Measurements from ENCODE around the gene SERPINB10.

DNA sequence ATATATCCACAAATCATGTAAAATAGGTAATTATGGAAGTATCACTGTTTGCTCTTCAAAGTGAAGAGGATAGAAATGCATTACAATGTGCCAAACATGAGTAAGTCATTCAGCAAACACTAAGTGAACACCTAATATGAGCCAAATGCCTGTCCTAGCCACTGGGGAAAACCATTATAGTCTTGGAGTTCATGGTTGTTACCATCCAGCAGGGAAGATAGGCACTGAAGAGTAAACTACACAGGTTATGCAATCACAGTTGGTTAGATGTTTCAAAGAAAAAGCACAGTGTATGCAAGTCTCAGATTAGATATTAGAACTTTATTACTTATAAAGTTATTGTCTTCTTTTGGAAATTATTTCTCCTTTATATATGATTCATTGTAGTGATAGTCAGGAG lies 24.1 kb upstream of the SERPINB10 start:
- TF ChIP-seq, protein P1, sequence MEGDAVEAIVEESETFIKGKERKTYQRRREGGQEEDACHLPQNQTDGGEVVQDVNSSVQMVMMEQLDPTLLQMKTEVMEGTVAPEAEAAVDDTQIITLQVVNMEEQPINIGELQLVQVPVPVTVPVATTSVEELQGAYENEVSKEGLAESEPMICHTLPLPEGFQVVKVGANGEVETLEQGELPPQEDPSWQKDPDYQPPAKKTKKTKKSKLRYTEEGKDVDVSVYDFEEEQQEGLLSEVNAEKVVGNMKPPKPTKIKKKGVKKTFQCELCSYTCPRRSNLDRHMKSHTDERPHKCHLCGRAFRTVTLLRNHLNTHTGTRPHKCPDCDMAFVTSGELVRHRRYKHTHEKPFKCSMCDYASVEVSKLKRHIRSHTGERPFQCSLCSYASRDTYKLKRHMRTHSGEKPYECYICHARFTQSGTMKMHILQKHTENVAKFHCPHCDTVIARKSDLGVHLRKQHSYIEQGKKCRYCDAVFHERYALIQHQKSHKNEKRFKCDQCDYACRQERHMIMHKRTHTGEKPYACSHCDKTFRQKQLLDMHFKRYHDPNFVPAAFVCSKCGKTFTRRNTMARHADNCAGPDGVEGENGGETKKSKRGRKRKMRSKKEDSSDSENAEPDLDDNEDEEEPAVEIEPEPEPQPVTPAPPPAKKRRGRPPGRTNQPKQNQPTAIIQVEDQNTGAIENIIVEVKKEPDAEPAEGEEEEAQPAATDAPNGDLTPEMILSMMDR (IDR thresholded peaks at IDR 0.05), result no peak
- TF ChIP-seq POLR2A (IDR thresholded peaks at IDR 0.05), result no peak

All from adrenal gland (tissue), 5 donors.